Measurements from ENCODE around the gene TMEM170B.

GRCh38 chr6:11613858-11614257, 76.3 kb downstream of the TMEM170B start:
- TF ChIP-seq ELF4 (IDR thresholded peaks at IDR 0.05) (no peak), NFRKB (IDR thresholded peaks at IDR 0.05) (no peak), LEF1 (IDR thresholded peaks at IDR 0.05; ENCODE audit: borderline replicate concordance) (no peak), CTBP1 (IDR thresholded peaks at IDR 0.05; ENCODE audit: borderline replicate concordance) (no peak), FOXA1 (IDR thresholded peaks at IDR 0.05) (no peak), ZNF384 (IDR thresholded peaks at IDR 0.05) (no peak), FOXM1 (IDR thresholded peaks at IDR 0.05; ENCODE audit: borderline replicate concordance) (no peak), BHLHE40 (IDR thresholded peaks at IDR 0.05; ENCODE audit: borderline replicate concordance) (no peak), FOXK2 (IDR thresholded peaks at IDR 0.05) (no peak), PKNOX1 (IDR thresholded peaks at IDR 0.05) (no peak), L3MBTL2 (conservative IDR thresholded peaks at IDR 0.05) (no peak), HDGF (IDR thresholded peaks at IDR 0.05; ENCODE audit: borderline replicate concordance) (no peak), SP1 (IDR thresholded peaks at IDR 0.05) (no peak)
